Lung (tissue), 12 donors: ENCODE data around the gene DDHD1. TPM values are rescaled to one million over a fixed set of nuclear protein-coding genes. Genes with fewer than 3 reads are reported as not detected.
"Not testable (repeated sequence)": the region's sequence is repeated elsewhere in the genome, so short reads cannot be mapped to it uniquely, and the experiment has no call there.

Experiments
- ATAC-seq: fragments of 200-7000 bp; cut with Tn5 transposase; one replicate; pipeline ENCODE4 v1.9.1; 2020; ENCODE audit warnings: moderate number of reproducible peaks; ENCODE audit not compliant: insufficient read depth, low FRiP score
- DNase-seq, 3 donors: peaks; one replicate each; pipeline ENCODE4 v3.0.0-alpha.2; 2013 to 2017
- H3K27ac ChIP-seq, 2 donors: one replicate each; pipeline ENCODE4 v1.5.1; 2013; ENCODE audit warnings: mild to moderate bottlenecking in 2 of 2, moderate library complexity in 2 of 2, control low read depth in 1 of 2, inconsistent platforms in 1 of 2, low read depth in 1 of 2, low read length in 1 of 2
- H3K27me3 ChIP-seq, 3 donors: one replicate each; pipeline ENCODE4 v1.5.1; 2013; ENCODE audit warnings: low read length in 2 of 3; ENCODE audit not compliant: control insufficient read depth in 3 of 3, insufficient read depth in 3 of 3
- H3K36me3 ChIP-seq, 4 donors: one replicate each; pipeline ENCODE4 v1.5.1; 2013; ENCODE audit warnings: low read length in 4 of 4, mild to moderate bottlenecking in 1 of 4, moderate library complexity in 1 of 4; ENCODE audit not compliant: control insufficient read depth in 4 of 4, insufficient read depth in 4 of 4
- H3K4me1 ChIP-seq, 5 donors: one replicate each; pipeline ENCODE4 v1.5.1; 2013; ENCODE audit warnings: low read length in 5 of 5, mild to moderate bottlenecking in 2 of 5, moderate library complexity in 1 of 5; ENCODE audit not compliant: control insufficient read depth in 5 of 5, insufficient read depth in 5 of 5
- H3K4me3 ChIP-seq: one replicate; pipeline ENCODE4 v1.5.1; 2013; ENCODE audit warnings: mild to moderate bottlenecking, control low read depth, moderate library complexity
- H3K9ac ChIP-seq, 2 donors: one replicate each; pipeline ENCODE4 v1.5.1; 2013; ENCODE audit warnings: low read length in 2 of 2, control low read depth in 1 of 2; ENCODE audit not compliant: insufficient read depth in 1 of 2
- H3K9me3 ChIP-seq, 4 donors: one replicate each; pipeline ENCODE4 v1.5.1; 2013; ENCODE audit warnings: low read length in 3 of 4, mild to moderate bottlenecking in 1 of 4, moderate library complexity in 1 of 4; ENCODE audit not compliant: control insufficient read depth in 4 of 4, insufficient read depth in 3 of 4
- WGBS, 2 donors: extraction: QIAGEN DNeasy Blood & Tissue Kit; methylation state at CpG; one replicate each; pipeline ENCODE4 v1.1.7; 2013; 5-methylcytosine and 5-hydroxymethylcytosine counted together
- polyA plus RNA-seq, 2 donors: library from polyadenylated mRNA; stranded (reverse); fragments of 200-250 nt; gene quantifications; one replicate each; pipeline ENCODE4 v1.2.1, GENCODE V29; 2013
- total RNA-seq, 2 donors: library from RNA; depleted of rRNA in 1 of 2; stranded (reverse); fragments of >200 nt in 1 of 2; gene quantifications; one replicate each; pipeline ENCODE4 v1.2.1, GENCODE V29; 2014 to 2021
- TF ChIP-seq, protein P1 (sequence below): IDR thresholded peaks from 2 replicates; pipeline ENCODE4 v1.5.1; 2012; ENCODE audit warnings: mild to moderate bottlenecking; ENCODE audit errors: control extremely low read depth, extremely low read depth
- donor health status: control.
- donor health status: control.
- donor health status: Bipolar disorder and iron deficiency.
- donor health status: healthy.
- donor health status: DM: yes; HTN: yes; CAD: no.

The DDHD1 gene
- total and polyA plus RNA-seq, 4 donors: 3.6 to 38.0 (median 9.9) TPM

DNA sequence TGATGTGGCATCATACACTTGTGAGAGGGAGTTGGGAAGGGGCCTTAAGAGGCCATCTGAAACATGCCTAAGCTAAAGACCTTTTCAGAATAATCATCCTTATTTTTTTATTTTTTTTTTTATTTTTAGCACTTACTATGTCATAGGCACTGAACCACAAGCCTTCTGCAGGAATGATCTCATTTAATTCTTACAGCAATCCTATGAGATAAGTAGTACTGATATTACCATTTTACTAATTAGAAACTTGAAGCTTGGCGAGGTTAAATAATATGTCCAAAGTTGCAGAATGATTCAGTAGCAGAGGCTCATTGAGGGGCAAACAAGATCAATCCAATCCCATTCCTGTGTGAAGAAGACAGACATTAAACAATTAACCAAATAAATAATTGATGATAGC lies 33.4 kb upstream of the DDHD1 start:
- Histone ChIP-seq H3K9ac (no peak overlapping the region), H3K4me3 (no peak overlapping the region), H3K4me1 (no peaks in the 10 kb centered on the region), H3K36me3 (no peaks in the 10 kb centered on the region), H3K9me3 (no peaks in the 10 kb centered on the region), H3K27ac (no peak overlapping the region), H3K27me3 (no peaks in the 10 kb centered on the region)
- WGBS, 2 donors: 90 to 98% methylated on average over 1 of the region's 1 CpG
- DNase-seq (no peak), ATAC-seq (no peak)
- TF ChIP-seq, protein P1, sequence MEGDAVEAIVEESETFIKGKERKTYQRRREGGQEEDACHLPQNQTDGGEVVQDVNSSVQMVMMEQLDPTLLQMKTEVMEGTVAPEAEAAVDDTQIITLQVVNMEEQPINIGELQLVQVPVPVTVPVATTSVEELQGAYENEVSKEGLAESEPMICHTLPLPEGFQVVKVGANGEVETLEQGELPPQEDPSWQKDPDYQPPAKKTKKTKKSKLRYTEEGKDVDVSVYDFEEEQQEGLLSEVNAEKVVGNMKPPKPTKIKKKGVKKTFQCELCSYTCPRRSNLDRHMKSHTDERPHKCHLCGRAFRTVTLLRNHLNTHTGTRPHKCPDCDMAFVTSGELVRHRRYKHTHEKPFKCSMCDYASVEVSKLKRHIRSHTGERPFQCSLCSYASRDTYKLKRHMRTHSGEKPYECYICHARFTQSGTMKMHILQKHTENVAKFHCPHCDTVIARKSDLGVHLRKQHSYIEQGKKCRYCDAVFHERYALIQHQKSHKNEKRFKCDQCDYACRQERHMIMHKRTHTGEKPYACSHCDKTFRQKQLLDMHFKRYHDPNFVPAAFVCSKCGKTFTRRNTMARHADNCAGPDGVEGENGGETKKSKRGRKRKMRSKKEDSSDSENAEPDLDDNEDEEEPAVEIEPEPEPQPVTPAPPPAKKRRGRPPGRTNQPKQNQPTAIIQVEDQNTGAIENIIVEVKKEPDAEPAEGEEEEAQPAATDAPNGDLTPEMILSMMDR: no peak

DNA sequence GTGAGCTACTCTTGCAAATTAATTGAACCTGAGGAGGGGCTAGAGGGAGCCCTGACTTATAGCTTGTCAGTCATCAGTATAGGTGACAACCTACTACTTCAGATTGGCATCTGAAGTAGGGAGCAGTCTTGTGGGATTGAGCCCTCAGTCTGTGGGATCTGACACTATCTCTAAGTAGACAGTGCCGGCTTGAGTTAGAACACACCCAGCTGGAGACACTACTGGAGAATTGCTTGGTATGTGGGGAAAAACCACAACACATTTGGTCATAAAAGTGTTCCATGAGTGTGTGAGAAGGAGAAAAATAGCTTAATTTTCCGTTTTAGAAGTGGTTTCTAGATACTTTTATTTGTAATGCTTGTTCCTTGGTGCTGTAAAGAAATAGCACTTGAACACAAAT lies 30.5 kb upstream of the DDHD1 start:
- H3K4me1 ChIP-seq: no peaks in the 10 kb centered on the region
- no peaks in the 10 kb centered on the region for H3K36me3 ChIP-seq
- TF ChIP-seq, protein P1: no peak
- no peaks in the 10 kb centered on the region for H3K27me3 ChIP-seq
- DNase-seq (no peak), ATAC-seq (no peak)
- no peak overlapping the region for H3K27ac ChIP-seq
- H3K9me3 ChIP-seq: no peaks in the 10 kb centered on the region
- 58 to 77% methylated on average over 2 of the region's 2 CpGs for WGBS, 2 donors
- H3K9ac ChIP-seq: no peak overlapping the region
- no peak overlapping the region for H3K4me3 ChIP-seq

DNA sequence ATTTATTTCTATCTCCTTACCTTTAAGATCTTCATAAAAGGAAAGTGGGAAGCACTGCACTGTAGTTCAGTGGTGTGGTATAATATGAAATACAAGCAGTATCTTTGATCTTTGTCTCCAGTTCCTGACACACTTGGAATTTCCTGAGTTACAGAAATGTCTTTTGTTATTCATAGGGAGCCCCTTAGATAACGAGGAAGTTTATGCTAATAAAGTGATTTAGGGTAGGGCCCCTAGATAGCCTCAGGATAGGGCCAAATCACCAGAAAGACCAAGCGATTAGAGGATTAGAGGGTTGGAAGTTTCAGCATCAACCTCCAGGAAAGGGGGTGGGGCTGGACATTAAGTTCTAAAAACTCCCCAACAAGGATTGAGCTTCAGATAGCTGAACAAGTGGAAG lies 29.9 kb upstream of the DDHD1 start:
- H3K4me3 ChIP-seq: no peak overlapping the region
- TF ChIP-seq, protein P1: no peak
- no peak for ATAC-seq
- H3K9me3 ChIP-seq: no peaks in the 10 kb centered on the region
- no peaks in the 10 kb centered on the region for H3K4me1 ChIP-seq
- 59 to 60% methylated on average over 2 of the region's 2 CpGs for WGBS, 2 donors
- H3K36me3 ChIP-seq: no peaks in the 10 kb centered on the region
- DNase-seq: no peak
- no peak overlapping the region for H3K9ac ChIP-seq
- H3K27ac ChIP-seq: no peak overlapping the region
- H3K27me3 ChIP-seq: no peaks in the 10 kb centered on the region

DNA sequence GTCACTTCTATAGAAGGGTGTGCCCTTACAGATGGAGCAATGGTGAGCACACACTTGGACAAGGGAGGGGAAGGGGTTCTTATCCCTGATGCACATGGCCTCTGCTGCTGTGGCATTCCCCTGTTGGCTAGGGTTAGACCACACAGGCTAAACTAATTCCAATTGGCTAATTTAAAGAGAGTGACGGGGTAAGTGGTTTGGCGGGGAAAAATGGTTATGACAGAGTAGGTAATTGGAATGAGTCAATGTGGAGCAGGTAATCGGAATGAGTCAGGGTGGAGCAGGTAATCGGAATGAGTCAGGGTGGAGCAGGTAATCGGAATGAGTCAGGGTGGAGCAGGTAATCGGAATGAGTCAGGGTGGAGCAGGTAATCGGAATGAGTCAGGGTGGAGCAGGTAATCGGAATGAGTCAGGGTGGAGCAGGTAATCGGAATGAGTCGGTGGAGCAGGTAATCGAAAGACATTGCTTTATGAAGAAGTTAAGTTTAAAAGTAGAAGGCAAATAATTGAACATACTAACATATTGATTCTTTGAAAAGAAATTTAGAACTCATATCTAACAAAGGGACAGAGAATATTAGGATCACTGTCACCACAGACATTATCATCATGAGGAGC lies 28.4 kb upstream of the DDHD1 start:
- not testable (repeated sequence) for H3K4me1 ChIP-seq, ATAC-seq, H3K27me3 ChIP-seq, DNase-seq, H3K36me3 ChIP-seq, H3K9ac ChIP-seq, H3K27ac ChIP-seq, H3K9me3 ChIP-seq, H3K4me3 ChIP-seq
- 94 to 98% methylated on average over 10 of the region's 11 CpGs for WGBS, 2 donors
